ENCODE results near the gene CTXND1.

The CTXND1 gene

GRCh38 chr15:80242802-80243201 is 9.2 kb downstream of the CTXND1 start:
- Mint-ChIP-seq H3K27me3 (peaks cover 36 to 43% of the 10 kb centered on the region in 2 donors), H3K4me1 (peaks cover 8 to 21% of the 10 kb centered on the region in 2 donors), H3K9me3 (no peaks in the 10 kb centered on the region), H3K27ac (no peak overlapping the region), H3K4me3 (no peak overlapping the region), H3K36me3 (no peaks in the 10 kb centered on the region)
- peak; percentile 57 for ATAC-seq (replicated peaks)
- no peak for DNase-seq

DNA sequence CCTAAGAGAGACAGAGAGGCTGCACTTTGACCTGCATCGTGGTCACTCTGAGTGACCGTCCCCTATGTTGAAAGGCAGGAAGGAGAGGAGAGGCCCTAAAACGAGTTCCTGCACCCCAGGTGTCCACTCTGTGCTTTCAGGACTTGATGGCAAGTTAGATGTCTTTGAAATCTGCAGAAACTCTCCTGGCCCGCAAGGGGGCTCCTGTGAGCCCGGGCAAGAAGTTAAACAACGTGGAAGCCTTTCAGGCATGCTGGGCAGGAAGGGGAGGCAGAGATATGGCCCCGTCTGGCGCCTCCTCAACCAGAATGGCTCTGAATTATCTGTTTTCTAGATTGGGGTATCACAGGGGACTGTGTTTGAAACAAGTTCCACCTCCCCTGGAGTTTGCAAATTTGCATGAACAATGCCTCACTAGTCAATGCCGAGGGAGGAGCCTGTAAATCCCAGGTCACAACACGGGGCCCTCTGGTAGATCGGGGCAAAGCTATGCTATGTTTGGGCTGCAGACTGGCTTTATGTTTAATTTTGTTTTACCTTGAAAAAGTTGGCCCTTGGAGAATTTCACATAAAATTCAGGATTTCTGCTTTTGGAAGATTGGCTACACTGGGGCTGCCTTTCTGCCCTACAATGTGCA is 9.8 kb downstream of the CTXND1 start:
- Mint-ChIP-seq H3K4me1 (peaks cover 8 to 21% of the 10 kb centered on the region in 2 donors), H3K36me3 (no peaks in the 10 kb centered on the region), H3K27me3 (peaks cover 34 to 42% of the 10 kb centered on the region in 2 donors), H3K4me3 (no peak overlapping the region), H3K27ac (no peak overlapping the region), H3K9me3 (no peaks in the 10 kb centered on the region)
- ATAC-seq (replicated peaks) (peak; percentile 45 to 53), DNase-seq (no peak)

- H3K27ac Mint-ChIP-seq = no peak overlapping the region
- peaks cover 29 to 36% of the 10 kb centered on the region in 2 donors for H3K27me3 Mint-ChIP-seq
- no peaks in the 10 kb centered on the region for H3K9me3 Mint-ChIP-seq
- ATAC-seq (replicated peaks) = peak in 1 of 2 donors; percentile 46
- no peak for DNase-seq
- H3K36me3 Mint-ChIP-seq = no peaks in the 10 kb centered on the region
- H3K4me1 Mint-ChIP-seq = peaks cover 8 to 21% of the 10 kb centered on the region in 2 donors
- H3K4me3 Mint-ChIP-seq = no peak overlapping the region
Measured at GRCh38 chr15:80241508-80241907, 10.5 kb downstream of the CTXND1 start.

GRCh38 chr15:80240276-80240675 is 11.7 kb downstream of the CTXND1 start:
- ATAC-seq (replicated peaks) (no peak), DNase-seq (no peak)
- Mint-ChIP-seq H3K4me1 (peaks cover 8 to 21% of the 10 kb centered on the region in 2 donors), H3K27me3 (peaks cover 33 to 43% of the 10 kb centered on the region in 2 donors), H3K4me3 (no peak overlapping the region), H3K27ac (no peak overlapping the region), H3K36me3 (no peaks in the 10 kb centered on the region), H3K9me3 (no peaks in the 10 kb centered on the region)

DNA sequence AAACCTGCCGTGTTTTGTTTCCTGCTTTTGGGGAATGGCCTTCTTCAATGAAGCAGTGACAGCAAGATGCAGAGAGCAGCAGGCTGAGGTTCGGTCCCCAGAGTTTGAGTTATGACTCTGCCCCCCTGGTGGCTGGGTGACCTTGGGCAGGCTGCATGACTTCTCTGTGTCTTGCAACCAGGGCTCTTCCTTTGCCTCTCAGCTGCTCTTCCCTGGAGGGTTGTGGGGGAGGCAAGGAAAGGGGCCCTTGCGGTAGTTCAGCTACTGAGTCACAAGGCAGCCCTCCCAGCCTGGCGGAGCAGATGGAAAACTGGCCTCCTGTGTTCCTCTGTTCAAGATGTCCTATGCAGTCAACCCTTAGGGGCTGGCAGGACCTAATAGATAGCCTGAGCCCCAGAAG is 17.1 kb downstream of the CTXND1 start:
- H3K4me3 Mint-ChIP-seq = no peak overlapping the region
- peak; percentile 46 to 63 for ATAC-seq (replicated peaks)
- no peaks in the 10 kb centered on the region for H3K36me3 Mint-ChIP-seq
- H3K27me3 Mint-ChIP-seq = peaks cover 47 to 50% of the 10 kb centered on the region in 2 donors
- H3K9me3 Mint-ChIP-seq = no peaks in the 10 kb centered on the region
- no peaks in the 10 kb centered on the region for H3K4me1 Mint-ChIP-seq
- no peak overlapping the region for H3K27ac Mint-ChIP-seq
- no peak for DNase-seq

- Mint-ChIP-seq H3K9me3 (no peaks in the 10 kb centered on the region), H3K27me3 (peaks cover 51 to 62% of the 10 kb centered on the region in 2 donors), H3K27ac (no peak overlapping the region), H3K4me1 (no peaks in the 10 kb centered on the region), H3K4me3 (no peak overlapping the region), H3K36me3 (no peaks in the 10 kb centered on the region)
- no peak for ATAC-seq (replicated peaks)
- no peak for DNase-seq
Measured at GRCh38 chr15:80233581-80233980, 18.4 kb downstream of the CTXND1 start.

- H3K27ac Mint-ChIP-seq = no peak overlapping the region
- no peak overlapping the region for H3K4me3 Mint-ChIP-seq
Measured at GRCh38 chr15:80231371-80231770, 20.6 kb downstream of the CTXND1 start.

DNA sequence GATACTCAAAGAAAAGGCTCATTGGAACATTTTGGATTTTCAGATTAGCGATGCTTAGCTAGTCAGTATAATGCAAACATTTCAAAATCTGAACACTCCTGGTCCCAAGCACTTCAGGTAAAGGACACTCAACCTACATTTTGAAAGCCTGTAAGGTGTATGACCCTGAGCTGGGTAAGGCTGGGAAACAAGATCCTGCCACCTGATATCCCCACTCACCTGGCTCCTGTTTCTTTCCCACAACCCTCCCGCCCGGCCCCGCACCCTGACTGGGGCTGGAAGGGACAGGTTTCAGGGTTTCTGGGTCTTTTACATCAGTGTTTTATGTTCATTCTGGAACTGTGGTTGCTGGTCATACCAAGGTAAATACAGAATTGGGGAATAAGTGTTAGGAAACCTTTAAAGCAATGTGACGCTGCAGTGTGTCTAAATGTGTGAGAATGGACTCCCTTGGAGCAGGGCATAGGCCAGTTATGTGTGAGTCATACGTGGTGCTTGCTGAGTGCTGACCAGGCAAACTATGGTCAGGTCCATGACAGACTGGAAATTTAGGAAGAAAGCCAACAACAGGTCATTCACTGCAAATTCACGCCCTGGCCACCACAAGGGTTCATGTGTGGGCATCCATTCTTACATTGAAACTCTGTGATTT is 22.9 kb downstream of the CTXND1 start:
- Mint-ChIP-seq H3K4me1 (no peaks in the 10 kb centered on the region), H3K4me3 (no peak overlapping the region), H3K27me3 (peaks cover 57 to 83% of the 10 kb centered on the region in 2 donors), H3K27ac (no peak overlapping the region), H3K36me3 (no peaks in the 10 kb centered on the region), H3K9me3 (no peaks in the 10 kb centered on the region)
- DNase-seq (no peak), ATAC-seq (replicated peaks) (no peak)

More at GRCh38 chr15:80231371-80231770, 20.6 kb downstream of the CTXND1 start:
- DNase-seq = no peak
- ATAC-seq (replicated peaks) = no peak
- H3K27me3 Mint-ChIP-seq = peaks cover 57 to 82% of the 10 kb centered on the region in 2 donors
- no peaks in the 10 kb centered on the region for H3K9me3 Mint-ChIP-seq
- H3K36me3 Mint-ChIP-seq = no peaks in the 10 kb centered on the region
- no peaks in the 10 kb centered on the region for H3K4me1 Mint-ChIP-seq

DNA sequence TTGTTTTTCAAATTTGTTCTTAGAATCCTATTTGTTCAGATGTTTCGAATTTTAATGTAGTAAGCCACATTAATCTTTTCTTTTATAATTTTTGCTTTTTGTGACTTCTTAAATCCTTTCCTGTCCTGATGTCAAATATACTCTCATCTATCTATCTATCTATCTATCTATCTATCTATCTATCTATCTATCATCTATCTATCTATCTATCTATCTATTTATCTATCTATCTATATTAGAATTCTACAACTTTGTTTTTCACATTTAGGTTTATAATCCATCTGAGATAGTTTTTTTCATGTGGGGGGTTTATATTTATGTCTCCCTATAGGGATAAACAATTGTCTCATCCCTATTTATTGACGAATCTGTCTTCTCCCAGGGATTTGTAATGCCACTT is 32.1 kb downstream of the CTXND1 start:
- no peak for ATAC-seq (replicated peaks)
- Mint-ChIP-seq H3K4me3 (no peak overlapping the region), H3K9me3 (no peaks in the 10 kb centered on the region), H3K36me3 (no peaks in the 10 kb centered on the region), H3K27me3 (peaks cover 13 to 16% of the 10 kb centered on the region in 2 donors), H3K4me1 (no peaks in the 10 kb centered on the region), H3K27ac (no peak overlapping the region)
- DNase-seq = no peak

GRCh38 chr15:80217327-80217900 is 34.6 kb downstream of the CTXND1 start:
- ATAC-seq (replicated peaks) (no peak), DNase-seq (no peak)
- no peak overlapping the region for H3K4me3 Mint-ChIP-seq
- no peak overlapping the region for H3K27ac Mint-ChIP-seq
- H3K36me3 Mint-ChIP-seq = no peaks in the 10 kb centered on the region
- H3K9me3 Mint-ChIP-seq = peaks cover 2 to 6% of the 10 kb centered on the region in 2 donors
- no peaks in the 10 kb centered on the region for H3K4me1 Mint-ChIP-seq
- H3K27me3 Mint-ChIP-seq = peaks cover 12 to 15% of the 10 kb centered on the region in 2 donors

DNA sequence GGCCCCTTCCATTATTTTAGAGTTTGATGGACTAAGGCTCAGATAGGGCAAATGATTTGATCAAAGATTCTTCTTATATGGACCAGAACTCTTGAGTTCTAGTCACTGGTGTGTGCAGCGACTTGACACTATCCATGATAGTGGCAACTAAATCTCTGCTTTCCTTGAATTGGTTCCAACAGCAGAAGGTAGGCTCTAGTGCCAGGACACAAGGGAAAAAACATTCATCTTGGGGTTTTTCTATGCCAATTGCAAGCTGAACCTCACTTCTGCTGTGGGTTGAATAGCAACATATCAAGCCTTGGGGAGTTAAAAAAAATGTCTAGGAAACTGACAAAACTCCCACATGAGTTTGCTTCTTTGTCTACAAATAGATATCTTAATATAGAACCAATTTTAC is 35.1 kb downstream of the CTXND1 start:
- Mint-ChIP-seq H3K9me3 (peaks cover 2 to 6% of the 10 kb centered on the region in 2 donors), H3K4me1 (no peaks in the 10 kb centered on the region), H3K27me3 (peaks cover 13 to 16% of the 10 kb centered on the region in 2 donors), H3K27ac (no peak overlapping the region), H3K4me3 (no peak overlapping the region), H3K36me3 (no peaks in the 10 kb centered on the region)
- no peak for DNase-seq
- ATAC-seq (replicated peaks) = no peak

DNA sequence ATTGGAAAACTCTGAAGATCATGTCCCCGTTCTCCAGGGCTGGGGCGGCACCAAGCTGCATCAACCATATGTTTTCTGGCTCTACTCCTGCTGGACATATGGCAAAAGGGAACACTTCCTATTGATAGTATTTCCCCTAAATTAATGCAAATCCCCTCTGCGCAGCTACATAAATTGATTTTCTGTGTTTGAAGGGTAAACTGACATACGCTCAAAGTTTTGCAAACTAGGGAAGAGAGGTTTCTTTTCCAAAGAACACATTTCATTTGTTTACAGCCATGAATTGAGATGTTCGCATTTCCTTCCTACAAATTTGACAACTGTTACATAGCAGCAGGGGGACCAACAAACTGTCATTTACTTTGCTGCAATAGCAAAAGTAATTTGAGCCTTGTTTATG is 35.9 kb downstream of the CTXND1 start:
- ATAC-seq (replicated peaks) (no peak), DNase-seq (no peak)
- Mint-ChIP-seq H3K9me3 (peaks cover 2 to 6% of the 10 kb centered on the region in 2 donors), H3K27me3 (peaks cover 13 to 16% of the 10 kb centered on the region in 2 donors), H3K4me3 (no peak overlapping the region), H3K27ac (no peak overlapping the region), H3K4me1 (peaks cover 4 to 6% of the 10 kb centered on the region in 2 donors), H3K36me3 (no peaks in the 10 kb centered on the region)

- no peaks in the 10 kb centered on the region for H3K36me3 Mint-ChIP-seq
- H3K27me3 Mint-ChIP-seq = peaks cover 18 to 23% of the 10 kb centered on the region in 2 donors
- DNase-seq = no peak
- no peak overlapping the region for H3K27ac Mint-ChIP-seq
- peaks cover 2 to 6% of the 10 kb centered on the region in 2 donors for H3K9me3 Mint-ChIP-seq
- peaks cover 7 to 16% of the 10 kb centered on the region in 2 donors for H3K4me1 Mint-ChIP-seq
- H3K4me3 Mint-ChIP-seq = no peak overlapping the region
- no peak for ATAC-seq (replicated peaks)
Measured at GRCh38 chr15:80214910-80215309, 37.1 kb downstream of the CTXND1 start.

GRCh38 chr15:80211976-80212375 is 40.0 kb downstream of the CTXND1 start:
- peaks cover 2 to 6% of the 10 kb centered on the region in 2 donors for H3K9me3 Mint-ChIP-seq
- H3K27me3 Mint-ChIP-seq = peaks cover 37 to 41% of the 10 kb centered on the region in 2 donors
- no peak for ATAC-seq (replicated peaks)
- H3K27ac Mint-ChIP-seq = no peak overlapping the region
- no peak for DNase-seq
- H3K36me3 Mint-ChIP-seq = no peaks in the 10 kb centered on the region
- no peak overlapping the region for H3K4me3 Mint-ChIP-seq
- peaks cover 7 to 16% of the 10 kb centered on the region in 2 donors for H3K4me1 Mint-ChIP-seq

All from stimulated activated naive B cell treated with anti-CD40 and anti-IgM and Interleukin-4, amounts not matched to agents 10 μg/mL and 1 μg/mL and 100 μg/mL, for 72 hours (primary cell).